NCI-H446 treated with DMSO at 0.1 percent for 48 hours (cell line): ENCODE data around the gene ZNF275.
"Not testable (repeated sequence)": the region's sequence is repeated elsewhere in the genome, so short reads cannot be mapped to it uniquely, and the experiment has no call there.

ENCODE experiments used
- DNase-seq: peaks from one replicate; lab custom pipeline; 2025; lab: John Stamatoyannopoulos, UW

Gene ZNF275

DNA sequence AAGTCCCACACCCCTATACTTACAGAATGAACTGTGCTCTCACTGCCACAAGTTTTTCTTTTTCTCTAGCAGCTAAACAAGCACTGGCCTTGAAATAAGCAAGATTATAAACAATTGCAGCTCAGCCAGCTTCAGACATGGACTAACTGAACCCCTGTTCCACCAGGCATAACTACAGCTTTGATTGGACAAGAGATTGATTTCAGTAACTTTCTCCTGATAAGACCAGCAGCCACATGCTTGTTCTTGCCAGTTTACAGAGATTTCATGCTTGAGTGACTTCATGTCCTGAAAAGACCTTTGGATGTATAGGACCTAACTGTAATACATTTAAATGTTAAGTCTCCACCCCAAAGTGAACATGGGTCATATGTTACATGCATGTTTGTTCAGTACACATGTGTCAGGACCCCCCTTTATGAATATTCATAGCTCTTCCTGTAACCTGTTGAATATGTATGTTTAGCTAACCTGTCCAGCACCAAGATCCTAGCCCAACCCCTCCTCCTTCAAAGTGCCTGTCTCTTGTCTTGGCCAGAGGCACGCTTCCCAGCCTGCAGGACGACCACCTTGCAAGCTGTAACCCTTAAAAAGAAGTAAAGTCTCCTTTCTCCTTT, 27.9 kb downstream of the ZNF275 start:
- DNase-seq, result no peak

DNA sequence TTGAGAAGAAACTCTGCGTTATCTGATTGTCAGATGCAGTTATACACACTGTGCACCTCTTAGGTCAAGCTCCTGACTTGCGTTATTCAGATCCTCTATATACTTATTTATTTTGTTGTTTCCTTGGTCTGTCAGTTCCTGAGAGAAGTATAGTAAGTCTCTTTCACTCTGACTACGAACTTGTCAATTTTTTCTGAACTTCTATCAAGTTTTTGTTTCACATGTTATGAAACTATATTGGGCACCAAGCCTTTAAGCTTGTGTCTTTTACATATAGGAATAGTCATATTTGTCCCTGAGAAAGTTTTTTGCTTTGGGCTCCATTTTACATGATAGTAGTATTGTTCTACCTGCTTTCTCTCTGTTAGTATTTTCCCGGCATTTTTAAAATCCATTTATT, 31.7 kb downstream of the ZNF275 start:
- no peak for DNase-seq

DNA sequence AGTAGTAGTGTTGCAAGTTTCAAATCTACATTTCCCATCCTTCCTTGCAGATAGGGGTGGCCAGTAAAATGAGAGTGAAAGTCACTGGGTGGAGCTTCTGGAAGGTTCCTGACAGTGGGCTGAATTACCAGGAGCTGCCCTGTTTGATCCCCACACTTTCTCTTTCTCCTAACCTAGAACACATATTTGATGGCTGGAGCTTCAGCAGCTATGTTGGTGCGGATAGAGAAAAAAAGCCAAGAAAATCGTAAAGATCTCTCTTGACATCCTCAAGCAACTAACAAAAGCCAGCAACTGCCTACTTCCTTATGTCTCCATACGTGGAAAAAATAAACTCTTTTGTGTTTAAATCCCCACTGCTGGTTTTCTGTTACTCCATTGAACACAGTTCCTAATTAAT, 32.2 kb downstream of the ZNF275 start:
- DNase-seq, result no peak

DNA sequence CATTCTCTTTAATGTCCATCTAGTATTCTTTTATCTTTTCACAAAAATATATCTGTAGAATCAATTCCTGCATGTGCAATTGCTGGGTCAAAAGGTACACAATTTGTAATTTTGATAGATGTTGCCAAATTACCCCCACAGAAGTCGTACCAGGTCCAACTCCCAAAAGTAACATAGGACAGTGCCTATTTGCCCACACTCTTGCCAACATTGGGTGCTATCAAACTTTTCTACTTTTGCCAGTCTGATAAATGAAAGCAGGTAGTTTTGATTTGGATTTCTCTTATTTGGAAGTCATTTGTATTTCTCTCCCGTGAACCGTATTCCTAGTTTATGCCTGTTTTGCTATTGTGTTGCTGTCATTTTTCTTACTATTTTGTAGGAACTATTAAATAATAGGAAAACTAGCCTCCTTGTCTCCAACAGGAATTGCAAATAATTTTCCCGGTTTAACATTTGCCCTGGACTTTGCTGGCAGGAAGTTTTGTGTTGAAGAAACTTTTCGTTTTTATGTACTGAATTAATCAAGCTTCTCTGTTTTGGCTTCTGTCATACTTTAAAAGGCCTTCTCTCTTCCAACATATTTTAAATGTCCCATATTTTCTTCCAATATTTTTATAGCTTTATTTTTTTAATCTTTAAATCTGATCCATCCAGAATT, 33.1 kb downstream of the ZNF275 start:
- no peak for DNase-seq

DNA sequence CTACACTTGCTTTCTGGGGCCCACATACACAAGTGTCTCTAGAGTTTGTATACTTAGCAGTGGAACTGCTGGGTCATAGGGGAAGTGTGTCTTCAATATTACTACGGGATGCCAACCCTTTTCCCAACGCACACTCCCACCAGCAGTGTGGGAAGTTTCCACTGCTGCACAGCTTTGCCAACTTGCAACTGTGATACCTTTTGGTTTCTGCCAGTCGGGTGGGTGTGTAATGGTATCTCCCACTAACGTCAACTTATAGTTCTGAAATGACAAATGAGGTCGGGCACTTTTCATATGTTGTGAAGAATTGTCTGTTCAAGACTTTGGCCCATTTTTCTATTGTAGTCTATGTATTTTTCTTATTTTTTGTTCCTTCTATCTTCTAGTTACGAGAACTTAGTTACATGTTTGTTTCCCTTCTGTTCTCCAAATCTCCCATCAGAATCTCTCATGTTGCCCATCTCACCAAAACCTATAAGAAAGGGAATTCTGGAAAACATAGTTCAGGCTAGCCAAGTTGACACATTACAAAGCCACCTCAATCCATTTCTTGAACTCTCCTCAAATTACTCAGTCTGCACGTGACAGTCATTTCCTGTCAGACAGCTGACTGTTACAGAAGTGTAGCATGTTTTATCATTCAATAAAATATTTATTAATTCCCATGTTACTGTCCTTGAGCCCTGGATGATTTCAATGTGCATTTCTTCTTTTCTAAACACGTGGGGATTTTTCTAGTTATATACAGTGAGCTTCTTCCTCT, 36.5 kb downstream of the ZNF275 start:
- no peak for DNase-seq

DNA sequence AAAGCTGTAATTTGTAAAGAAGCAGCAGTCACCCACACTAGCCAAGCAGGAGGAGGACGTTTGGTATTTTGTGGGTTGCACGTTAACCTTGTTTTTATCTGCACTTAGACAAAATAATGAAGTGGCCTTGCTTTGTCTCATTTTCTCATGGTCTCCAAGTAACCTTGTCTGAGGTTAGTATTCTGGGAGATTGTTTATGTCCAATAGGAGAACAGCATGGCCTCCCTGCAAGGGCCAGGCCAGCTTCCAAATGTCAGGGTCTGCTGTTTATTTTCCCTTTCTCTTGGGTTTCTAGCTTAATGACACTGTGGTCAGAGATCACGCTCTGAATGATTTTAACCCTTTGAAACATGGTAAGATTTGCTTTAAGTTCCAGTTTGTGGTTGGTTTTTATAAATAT, 37.3 kb downstream of the ZNF275 start:
- no peak for DNase-seq

DNA sequence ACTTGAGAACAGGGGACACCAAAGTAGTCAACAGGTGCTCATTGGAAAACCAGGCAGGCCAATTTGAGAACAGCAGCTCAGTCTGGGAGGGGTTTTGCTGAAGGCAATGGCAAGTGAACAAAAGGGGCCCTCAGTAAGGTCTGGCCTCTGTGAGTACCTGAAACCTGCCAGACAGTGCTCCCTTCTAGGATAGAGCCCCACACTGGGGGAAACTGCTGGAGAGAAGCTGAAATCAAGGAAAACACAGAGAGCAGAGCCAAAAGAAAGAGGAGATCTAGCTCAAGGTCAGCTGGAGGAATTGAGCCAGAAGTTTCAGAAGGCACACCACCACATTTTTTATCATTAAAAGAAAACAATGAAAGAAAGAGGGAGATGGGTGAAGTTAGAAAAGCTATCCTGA, 39.0 kb downstream of the ZNF275 start:
- no peak for DNase-seq

DNA sequence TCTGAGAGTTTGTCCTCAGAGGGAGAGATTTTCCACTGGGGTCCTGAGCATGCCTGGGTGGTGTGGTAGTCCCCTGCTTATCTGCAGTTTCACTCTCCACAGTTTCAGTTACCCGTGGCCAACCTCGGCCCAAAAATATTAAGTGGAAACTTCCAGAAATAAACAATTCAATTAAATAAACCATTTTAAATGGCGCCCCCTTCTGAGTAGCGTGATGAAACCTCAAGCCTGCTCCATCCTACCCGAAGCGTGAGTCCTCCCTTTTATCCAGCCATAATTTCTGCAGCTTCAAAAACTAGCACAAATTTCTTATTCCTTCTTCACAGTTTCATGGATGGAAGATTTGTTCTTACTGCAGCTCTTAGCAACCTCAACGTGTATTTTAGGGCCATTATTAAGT, 40.5 kb downstream of the ZNF275 start:
- no peak for DNase-seq

DNA sequence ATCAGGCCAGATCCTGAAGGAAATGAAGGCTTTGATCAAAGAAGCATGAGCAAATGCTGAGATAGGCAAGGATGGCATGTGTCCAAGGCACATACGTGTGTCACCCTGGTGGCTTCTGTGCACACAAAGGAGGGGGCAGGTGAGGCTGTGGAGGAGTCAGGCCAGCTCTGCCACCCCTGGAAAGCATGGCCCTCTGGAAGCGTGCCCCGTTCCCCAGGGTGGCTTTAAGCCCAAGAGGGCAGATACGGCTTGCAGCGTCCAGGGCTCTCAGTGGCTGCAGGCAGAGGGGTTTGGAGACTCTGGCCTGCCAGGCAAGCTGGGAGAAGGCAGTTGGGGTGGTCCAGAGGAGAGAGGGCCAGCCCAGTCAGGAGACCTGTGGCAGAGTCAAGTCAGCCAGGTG, 41.6 kb downstream of the ZNF275 start:
- DNase-seq, result no peak

DNA sequence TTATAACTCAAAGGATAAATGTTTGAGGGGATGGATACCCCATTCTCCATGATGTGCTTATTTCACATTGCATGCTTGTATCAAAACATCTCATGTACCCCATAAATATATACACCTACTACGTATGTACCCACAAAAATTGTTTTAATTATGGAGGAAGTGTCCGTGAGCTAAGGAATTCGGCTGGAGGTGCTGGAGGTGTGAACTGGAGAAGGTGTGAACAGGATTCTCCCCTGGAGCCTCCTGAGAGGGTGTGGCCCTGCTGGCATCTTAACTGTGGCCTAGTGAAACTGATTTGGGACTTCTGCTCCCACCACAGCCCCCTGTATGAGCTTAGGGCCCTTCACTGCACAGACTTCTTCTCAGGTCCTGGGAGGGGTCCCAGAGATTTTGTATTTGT, 43.8 kb downstream of the ZNF275 start:
- DNase-seq, result no peak

DNA sequence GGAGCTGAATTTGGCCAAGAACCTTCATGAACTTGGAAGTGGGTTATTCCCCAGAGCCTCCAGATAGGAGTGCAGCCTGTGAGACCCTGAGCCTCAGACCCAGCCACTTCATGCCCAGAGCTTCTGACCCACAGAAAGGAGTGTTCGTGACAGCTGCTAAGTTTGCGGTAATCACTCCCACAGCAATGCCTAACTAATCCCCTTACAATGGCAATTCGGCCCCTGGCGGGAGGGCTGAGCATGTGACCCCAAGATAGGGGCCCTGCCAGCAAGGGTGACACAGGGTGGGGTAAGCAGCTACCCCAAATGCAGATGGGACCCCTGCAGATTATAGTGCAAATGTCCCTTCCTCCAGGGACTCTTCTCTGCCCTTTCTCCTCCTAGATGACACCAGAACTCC, 44.7 kb downstream of the ZNF275 start:
- no peak for DNase-seq

DNA sequence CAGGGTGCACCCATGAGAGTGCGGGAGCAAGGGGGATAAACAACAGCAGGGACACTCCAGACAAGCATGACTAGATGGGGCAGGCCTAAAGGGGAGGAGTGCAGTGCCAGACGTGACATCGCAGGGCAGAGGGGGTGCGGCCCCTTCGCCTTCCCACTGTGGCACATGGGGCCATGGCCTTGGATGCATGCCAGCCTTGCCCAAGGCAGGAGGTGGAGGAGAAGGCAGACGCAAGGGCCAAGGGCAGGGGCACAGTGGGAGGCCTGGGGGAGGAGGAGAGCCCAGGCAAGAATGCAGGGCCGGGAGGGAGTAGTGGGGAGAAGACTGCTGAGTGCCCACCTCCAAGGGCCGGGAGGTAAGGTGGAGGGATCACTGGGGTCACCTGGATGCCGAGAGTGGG, 45.6 kb downstream of the ZNF275 start:
- DNase-seq, result no peak

DNA sequence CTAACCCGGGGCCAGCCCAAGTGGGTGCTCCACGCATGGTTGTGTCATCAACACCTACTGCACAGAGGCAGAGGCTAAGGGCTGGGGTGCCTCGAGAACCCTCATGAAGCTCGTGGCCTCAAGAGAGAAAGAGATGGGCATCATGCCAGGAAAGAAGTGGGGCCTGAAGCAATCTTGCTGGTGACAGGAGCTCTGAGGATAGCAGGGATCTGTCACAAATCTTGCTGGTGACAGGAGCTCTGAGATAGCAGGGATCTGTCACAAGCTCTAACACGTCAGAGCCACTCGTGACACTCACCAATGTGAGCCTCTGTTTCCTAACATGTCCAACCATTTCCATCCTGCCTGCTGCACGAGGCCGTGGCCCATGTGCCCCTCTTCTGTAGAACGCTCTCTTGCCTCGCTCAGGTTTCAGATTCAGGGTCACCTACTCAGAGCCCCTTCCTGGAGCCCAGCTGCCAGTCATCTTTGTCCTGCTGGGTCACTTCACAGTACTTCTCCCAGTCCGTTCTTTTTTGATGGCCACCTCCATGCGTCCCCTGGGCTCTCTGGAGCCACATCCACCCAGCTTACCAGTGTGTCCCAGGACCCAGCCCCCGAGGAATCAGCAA, 46.1 kb downstream of the ZNF275 start:
- DNase-seq, result no peak

DNA sequence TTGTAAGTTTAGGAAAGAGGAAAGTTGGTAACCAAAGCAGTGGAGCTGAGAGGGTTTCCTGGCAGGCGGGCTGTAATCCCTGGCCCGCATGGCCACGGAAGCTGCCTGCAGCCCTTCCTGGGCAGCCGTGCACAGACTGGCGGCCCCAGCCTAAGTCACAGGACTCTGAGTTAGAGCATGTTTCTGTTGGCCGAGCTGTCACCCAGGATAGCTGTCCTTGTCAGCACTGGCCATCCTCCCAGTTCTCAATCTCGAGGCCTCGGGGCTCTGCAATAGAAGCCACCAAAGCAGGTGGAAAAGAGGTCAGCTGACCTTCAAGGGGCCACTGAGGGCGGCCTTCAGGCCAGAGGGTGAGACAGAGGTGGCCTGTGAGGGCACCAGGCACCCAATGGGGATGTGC, 46.7 kb downstream of the ZNF275 start:
- no peak for DNase-seq

DNA sequence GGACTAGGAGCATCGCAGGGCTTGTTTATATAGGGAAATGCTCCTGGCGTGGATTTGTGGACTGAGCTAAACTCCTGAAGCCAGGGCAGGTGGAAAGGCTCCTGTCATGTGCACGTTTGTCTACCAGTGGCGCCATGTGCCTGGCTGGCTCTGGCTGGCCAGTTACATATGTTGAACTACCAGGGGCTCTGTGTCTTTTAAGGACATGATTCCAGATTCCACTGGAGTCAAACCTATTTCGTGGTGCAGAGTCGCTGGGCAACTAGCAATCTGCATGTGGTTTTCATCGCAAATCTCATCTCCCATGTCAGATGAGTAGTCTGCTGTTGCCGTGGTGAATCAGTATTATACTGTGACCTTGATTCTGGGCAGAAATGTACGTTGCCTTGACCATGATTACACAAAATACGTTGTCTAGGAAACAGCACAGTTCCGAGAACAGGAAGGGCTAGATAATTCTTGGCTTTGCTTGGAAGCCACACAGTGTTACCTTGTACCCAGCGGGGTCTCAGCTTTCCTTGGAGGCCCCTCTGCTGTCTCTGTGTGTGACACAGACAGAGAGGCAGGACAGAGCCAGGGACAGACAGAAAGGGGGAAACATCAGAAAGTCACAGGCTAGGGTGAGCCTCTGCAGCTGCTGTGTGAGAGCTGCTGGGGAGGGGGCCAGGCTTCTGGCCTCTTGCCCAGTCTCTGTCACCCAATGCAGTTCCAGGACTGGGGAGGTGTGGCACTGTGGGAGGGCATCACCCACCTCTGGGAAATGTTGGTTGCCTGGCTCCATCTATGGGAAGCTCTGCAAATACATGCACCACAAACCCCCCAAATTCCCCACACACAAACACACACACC, 48.0 kb downstream of the ZNF275 start:
- no peak for DNase-seq

DNA sequence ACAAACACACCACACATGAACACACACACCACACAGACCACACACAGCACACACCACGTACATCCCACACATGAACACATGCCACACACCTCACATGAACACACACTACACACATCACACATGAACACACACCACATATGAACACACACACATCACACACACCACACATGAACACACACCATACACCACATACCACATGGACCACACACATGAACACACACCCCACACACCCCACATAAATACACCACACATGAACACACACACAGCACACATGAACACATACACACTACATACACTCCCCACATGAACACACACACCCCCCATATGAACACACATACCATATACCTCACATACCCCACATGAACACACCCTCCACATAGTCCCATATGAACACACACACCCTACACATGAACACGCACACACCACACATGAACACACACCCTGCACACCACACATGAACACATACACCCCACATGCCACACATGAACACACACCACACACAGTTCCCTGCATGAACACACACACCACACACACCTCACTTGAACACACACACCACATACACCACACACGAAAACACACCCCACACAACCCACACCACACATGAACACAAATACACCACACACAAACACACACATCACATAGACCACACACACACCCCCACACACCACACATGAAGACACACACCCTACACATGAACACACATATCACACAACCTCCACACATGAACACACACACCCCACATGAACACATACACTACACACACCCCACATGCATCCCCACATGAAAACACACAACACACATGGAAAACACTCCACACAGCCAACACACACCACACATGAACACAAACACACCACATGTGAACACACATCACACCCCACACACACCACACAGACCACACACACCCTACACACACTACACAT, 48.9 kb downstream of the ZNF275 start:
- DNase-seq, result no peak

DNA sequence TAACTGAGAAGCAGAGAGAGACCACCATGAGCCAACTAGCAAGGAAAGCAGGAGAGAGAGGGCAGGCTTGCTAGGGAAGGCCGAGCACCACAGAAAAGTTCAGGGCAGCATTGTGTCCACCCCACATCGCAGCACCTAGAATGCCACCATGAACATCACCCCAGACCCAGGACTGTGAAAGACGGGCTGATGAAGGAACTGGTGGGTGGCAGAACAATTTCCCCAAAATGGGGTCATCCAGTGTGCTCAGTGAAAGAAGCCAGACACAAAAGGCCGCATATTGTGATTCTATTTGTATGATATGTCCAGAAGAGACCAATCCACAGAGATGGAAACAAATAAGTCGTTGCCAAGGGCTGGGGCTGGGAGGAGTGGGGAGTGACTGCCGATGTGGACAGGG, 50.4 kb downstream of the ZNF275 start:
- DNase-seq, result no peak

DNA sequence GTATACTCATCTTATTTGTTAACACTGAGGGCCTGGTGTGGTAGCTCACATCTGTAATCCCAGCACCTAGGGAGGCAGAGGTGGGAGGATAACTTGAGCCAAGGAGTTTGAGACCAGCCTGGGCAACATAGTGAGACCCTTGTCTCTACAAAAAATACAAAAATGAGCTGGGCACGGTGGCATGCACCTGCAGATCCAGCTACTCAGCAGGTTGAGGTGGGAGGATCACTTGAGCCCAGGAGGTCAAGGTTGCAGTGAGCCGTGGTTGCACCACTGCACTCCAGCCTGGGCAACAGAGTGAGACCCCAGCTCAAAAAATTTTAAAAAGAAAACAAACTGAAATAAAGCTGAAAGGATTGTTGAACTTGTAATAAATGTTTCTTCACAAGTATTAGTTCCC, 51.0 kb downstream of the ZNF275 start:
- DNase-seq, result not testable (repeated sequence)

DNA sequence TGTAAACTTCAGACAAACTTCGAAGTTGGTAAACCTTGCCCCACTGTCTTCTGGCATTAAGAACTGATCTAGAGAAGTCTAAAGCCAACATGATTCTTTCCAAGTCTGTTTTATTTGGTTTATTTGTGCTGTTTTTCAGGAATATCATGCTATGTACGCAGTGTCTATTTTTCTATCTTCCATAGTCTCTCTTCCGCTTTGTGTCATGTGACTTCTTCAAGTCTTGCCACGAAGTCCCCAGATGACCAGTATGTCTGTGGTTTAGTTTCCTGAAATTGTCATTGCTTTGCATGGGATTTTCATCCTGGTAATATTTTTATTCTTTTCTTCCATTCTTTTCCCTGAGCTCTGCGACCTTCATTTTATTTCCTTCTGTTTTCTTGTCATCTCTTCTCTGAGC, 52.1 kb downstream of the ZNF275 start:
- DNase-seq, result no peak

DNA sequence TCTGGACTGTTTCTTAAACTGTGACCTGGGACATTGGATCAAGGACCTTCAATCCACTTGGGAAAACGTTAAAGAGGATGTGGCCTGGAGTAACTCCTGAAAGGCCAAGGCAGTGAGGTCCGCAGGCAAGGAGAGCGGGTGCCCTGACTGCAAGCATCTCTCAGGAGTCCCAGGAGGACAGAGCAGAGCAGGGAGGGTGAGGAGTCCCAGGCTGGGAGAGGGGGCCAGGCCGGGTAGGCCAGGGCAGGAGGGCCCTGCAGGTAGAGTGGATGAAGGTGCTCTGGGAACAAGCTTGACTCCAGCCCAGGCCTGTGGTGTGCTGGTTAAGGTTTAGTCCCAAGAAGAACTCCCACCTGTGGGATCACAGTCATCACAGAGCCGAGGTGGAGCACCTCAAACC, 53.4 kb downstream of the ZNF275 start:
- DNase-seq, result no peak
